ENCODE data around the gene COL5A2. TPM values are rescaled to one million over a fixed set of nuclear protein-coding genes. Genes with fewer than 3 reads are reported as not detected.

Gene COL5A2
- total RNA-seq, 1 donor from 2014 or later: 11.2 TPM

GRCh38 chr2:189124175-189124574, 55.4 kb downstream of the COL5A2 start:
- no peak overlapping the region for H3K4me3 ChIP-seq
- H3K4me1 ChIP-seq: no peaks in the 10 kb centered on the region
- no peaks in the 10 kb centered on the region for H3K9me3 ChIP-seq (ENCODE audit: low read depth)
- Mint-ChIP-seq H3K4me1 (no peaks in the 10 kb centered on the region), H3K27ac (no peak overlapping the region), H3K9me3 (no peaks in the 10 kb centered on the region), H3K4me3 (no peak overlapping the region), H3K36me3 (no peaks in the 10 kb centered on the region), H3K27me3 (ENCODE audit: insufficient read depth, low read depth) (no peaks in the 10 kb centered on the region)
- DNase-seq (ENCODE audit: low spot score): no peak
- H3K36me3 ChIP-seq: no peaks in the 10 kb centered on the region
- no peaks in the 10 kb centered on the region for H3F3A ChIP-seq (ENCODE audit: low read depth)
- H3K79me2 ChIP-seq (ENCODE audit: low read depth): no peaks in the 10 kb centered on the region
- H3K27ac ChIP-seq: no peak overlapping the region
- H3K4me2 ChIP-seq: no peak overlapping the region
- H3K9ac ChIP-seq: no peak overlapping the region
- no peaks in the 10 kb centered on the region for H3K27me3 ChIP-seq
- H4K20me1 ChIP-seq (ENCODE audit: low read depth): no peaks in the 10 kb centered on the region
- H2AFZ ChIP-seq (replicated peaks): no peak overlapping the region
- TF ChIP-seq CTCF (IDR thresholded peaks at IDR 0.05) (no peak), EZH2 (IDR thresholded peaks at IDR 0.05) (no peak), EZH2phosphoT487 (IDR thresholded peaks at IDR 0.05) (no peak)

GRCh38 chr2:189118386-189118785, 61.2 kb downstream of the COL5A2 start:
- H3K4me1 Mint-ChIP-seq: peaks cover 10% of the 10 kb centered on the region
- no peaks in the 10 kb centered on the region for H3F3A ChIP-seq (ENCODE audit: low read depth)
- TF ChIP-seq EZH2 (IDR thresholded peaks at IDR 0.05) (no peak), EZH2phosphoT487 (IDR thresholded peaks at IDR 0.05) (no peak), CTCF (IDR thresholded peaks at IDR 0.05) (no peak)
- no peaks in the 10 kb centered on the region for H4K20me1 ChIP-seq (ENCODE audit: low read depth)
- H3K4me1 ChIP-seq: no peaks in the 10 kb centered on the region
- no peak overlapping the region for H3K4me3 Mint-ChIP-seq
- H3K27me3 Mint-ChIP-seq (ENCODE audit: insufficient read depth, low read depth): no peaks in the 10 kb centered on the region
- no peak for DNase-seq (ENCODE audit: low spot score)
- no peak overlapping the region for H3K27ac Mint-ChIP-seq
- H3K4me2 ChIP-seq: no peak overlapping the region
- H3K4me3 ChIP-seq: no peak overlapping the region
- no peak overlapping the region for H3K9ac ChIP-seq
- no peaks in the 10 kb centered on the region for H3K27me3 ChIP-seq
- H3K36me3 ChIP-seq: no peaks in the 10 kb centered on the region
- no peaks in the 10 kb centered on the region for H3K79me2 ChIP-seq (ENCODE audit: low read depth)
- H3K9me3 ChIP-seq (ENCODE audit: low read depth): no peaks in the 10 kb centered on the region
- no peak overlapping the region for H3K27ac ChIP-seq
- H3K36me3 Mint-ChIP-seq: no peaks in the 10 kb centered on the region
- H2AFZ ChIP-seq (replicated peaks): no peak overlapping the region
- no peaks in the 10 kb centered on the region for H3K9me3 Mint-ChIP-seq

GRCh38 chr2:189116979-189117378, 62.6 kb downstream of the COL5A2 start:
- Histone ChIP-seq H3F3A (ENCODE audit: low read depth) (no peaks in the 10 kb centered on the region), H3K4me3 (no peak overlapping the region), H3K27me3 (no peaks in the 10 kb centered on the region), H3K9ac (no peak overlapping the region), H4K20me1 (ENCODE audit: low read depth) (no peaks in the 10 kb centered on the region), H3K27ac (no peak overlapping the region), H2AFZ (replicated peaks) (no peak overlapping the region), H3K9me3 (ENCODE audit: low read depth) (no peaks in the 10 kb centered on the region), H3K36me3 (no peaks in the 10 kb centered on the region), H3K4me1 (no peaks in the 10 kb centered on the region), H3K4me2 (no peak overlapping the region), H3K79me2 (ENCODE audit: low read depth) (no peaks in the 10 kb centered on the region)
- TF ChIP-seq EZH2phosphoT487 (IDR thresholded peaks at IDR 0.05) (no peak), EZH2 (IDR thresholded peaks at IDR 0.05) (no peak), CTCF (IDR thresholded peaks at IDR 0.05) (no peak)
- no peak for DNase-seq (ENCODE audit: low spot score)
- Mint-ChIP-seq H3K27ac (no peak overlapping the region), H3K36me3 (no peaks in the 10 kb centered on the region), H3K4me3 (no peak overlapping the region), H3K9me3 (no peaks in the 10 kb centered on the region), H3K4me1 (peaks cover 10% of the 10 kb centered on the region), H3K27me3 (ENCODE audit: insufficient read depth, low read depth) (no peaks in the 10 kb centered on the region)
